Neuronal stem cell (in vitro differentiated cells): ENCODE measurements around the gene ARHGEF4.
A peak's percentile ranks its signal among the peaks of the same experiment; 100 is the strongest.

ENCODE experiments used
- DNase-seq: peaks from one replicate; pipeline ENCODE4 v3.0.0-alpha.2; 2013; ENCODE audit warnings: low spot score
- H2AFZ ChIP-seq: one replicate; pipeline ENCODE4 v1.6.1; 2013; ENCODE audit warnings: mild to moderate bottlenecking, low read length, inconsistent platforms
- H2AK5ac ChIP-seq: 2 replicates; pipeline ENCODE4 v1.6.1; 2013; ENCODE audit warnings: low read depth, mild to moderate bottlenecking, inconsistent platforms, low read length, moderate library complexity, mixed read lengths
- H2BK120ac ChIP-seq: 2 replicates; pipeline ENCODE4 v1.6.1; 2013; ENCODE audit warnings: low read depth, mild to moderate bottlenecking, inconsistent platforms, low read length, moderate library complexity, mixed read lengths
- H2BK12ac ChIP-seq: one replicate; pipeline ENCODE4 v1.6.1; 2013; ENCODE audit warnings: low read length, inconsistent platforms
- H2BK15ac ChIP-seq: 2 replicates; pipeline ENCODE4 v1.6.1; 2013; ENCODE audit warnings: mild to moderate bottlenecking, low read length, inconsistent platforms, mixed read lengths
- H2BK5ac ChIP-seq: one replicate; pipeline ENCODE4 v1.6.1; 2013; ENCODE audit warnings: inconsistent platforms, mild to moderate bottlenecking, low read length, moderate library complexity
- H3K14ac ChIP-seq: one replicate; pipeline ENCODE4 v1.6.1; 2013; ENCODE audit warnings: low read length, inconsistent platforms
- H3K18ac ChIP-seq: 2 replicates; pipeline ENCODE4 v1.6.1; 2013; ENCODE audit warnings: low read length, inconsistent platforms
- H3K23ac ChIP-seq: 2 replicates; pipeline ENCODE4 v1.6.1; 2013; ENCODE audit warnings: low read depth, mild to moderate bottlenecking, mixed read lengths, low read length, inconsistent platforms; ENCODE audit not compliant: poor library complexity
- H3K27ac ChIP-seq: replicated peaks from 3 replicates; pipeline ENCODE4 v1.5.1; 2013; ENCODE audit warnings: low read length, inconsistent platforms
- H3K27me3 ChIP-seq, 3 experiments: 2 replicates each; pipeline ENCODE4 v1.6.1; 2013; ENCODE audit warnings: low read length in 3 of 3, mild to moderate bottlenecking in 2 of 3, inconsistent platforms in 1 of 3, low read depth in 1 of 3, mixed read lengths in 1 of 3, moderate library complexity in 1 of 3; ENCODE audit not compliant: control insufficient read depth in 3 of 3, insufficient read depth in 3 of 3
- H3K36me3 ChIP-seq, 2 donors: replicated peaks in 1 of 2; 2 replicates each; pipeline ENCODE4 v1.6.1; 2013; ENCODE audit warnings: low read length in 2 of 2; ENCODE audit not compliant: control insufficient read depth in 2 of 2, insufficient read depth in 2 of 2
- H3K4ac ChIP-seq: 2 replicates; pipeline ENCODE4 v1.6.1; 2013; ENCODE audit warnings: inconsistent platforms, mild to moderate bottlenecking, low read length, moderate library complexity
- H3K4me1 ChIP-seq, 2 donors: 1 replicate in 1 of 2; 2 replicates in 1 of 2; pipeline ENCODE4 v1.6.1; 2013; ENCODE audit warnings: low read length in 2 of 2, low read depth in 1 of 2; ENCODE audit not compliant: control insufficient read depth in 2 of 2, insufficient read depth in 1 of 2
- H3K4me2 ChIP-seq: one replicate; pipeline ENCODE4 v1.6.1; 2013; ENCODE audit warnings: mild to moderate bottlenecking, low read length, inconsistent platforms; ENCODE audit not compliant: insufficient read depth, poor library complexity, severe bottlenecking
- H3K4me3 ChIP-seq, 2 donors: 2 replicates each; pipeline ENCODE4 v1.5.1; 2013; ENCODE audit warnings: low read length in 2 of 2, mild to moderate bottlenecking in 2 of 2, inconsistent platforms in 1 of 2, moderate library complexity in 1 of 2
- H3K79me1 ChIP-seq: one replicate; pipeline ENCODE4 v1.6.1; 2013; ENCODE audit warnings: low read depth, mild to moderate bottlenecking, inconsistent platforms, low read length, moderate library complexity
- H3K9ac ChIP-seq: one replicate; pipeline ENCODE4 v1.6.1; 2013; ENCODE audit warnings: mild to moderate bottlenecking, low read depth, low read length, inconsistent platforms; ENCODE audit not compliant: poor library complexity
- H3K9me3 ChIP-seq, 2 donors: replicated peaks in 1 of 2; 2 replicates each; pipeline versions ENCODE3 to v1.6.1; 2013; ENCODE audit warnings: low read length in 2 of 2, mild to moderate bottlenecking in 2 of 2, inconsistent platforms in 1 of 2, low read depth in 1 of 2, mixed read lengths in 1 of 2, moderate library complexity in 1 of 2; ENCODE audit not compliant: control insufficient read depth in 2 of 2, insufficient read depth in 1 of 2
- H4K8ac ChIP-seq: one replicate; pipeline ENCODE4 v1.6.1; 2013; ENCODE audit warnings: low read depth, mild to moderate bottlenecking, inconsistent platforms, low read length, moderate library complexity
- H4K91ac ChIP-seq: one replicate; pipeline ENCODE4 v1.6.1; 2013; ENCODE audit warnings: low read length, low read depth, mild to moderate bottlenecking, inconsistent platforms; ENCODE audit not compliant: poor library complexity
- WGBS, 2 donors: extraction: QIAGEN DNeasy Blood & Tissue Kit; methylation state at CpG; one replicate each; pipeline ENCODE4 v1.1.7; 2013; ENCODE audit warnings: missing lambda C conversion rate in 2 of 2, mixed read lengths in 1 of 2; ENCODE audit not compliant: insufficient read length in 2 of 2, insufficient replicate concordance in 1 of 2; ENCODE audit errors: extremely low coverage in 2 of 2; 5-methylcytosine and 5-hydroxymethylcytosine counted together

The ARHGEF4 gene

GRCh38 chr2:131043199-131044074, 206.7 kb downstream of the ARHGEF4 start:
- H3K9ac ChIP-seq: no peak overlapping the region
- no peak for DNase-seq
- no peak overlapping the region for H2BK12ac ChIP-seq
- H3K27ac ChIP-seq: no peak overlapping the region
- H3K4ac ChIP-seq: no peak overlapping the region
- H2BK120ac ChIP-seq: no peak overlapping the region
- H3K9me3 ChIP-seq: no peaks in the 10 kb centered on the region
- H2AK5ac ChIP-seq: no peak overlapping the region
- no peaks in the 10 kb centered on the region for H3K4me1 ChIP-seq
- WGBS, 2 donors: no CpG with 5 or more reads among the region's 18 CpGs
- H2BK15ac ChIP-seq: no peak overlapping the region
- H3K36me3 ChIP-seq: peaks cover 16 to 27% of the 10 kb centered on the region in 2 donors
- no peak overlapping the region for H2BK5ac ChIP-seq
- H3K27me3 ChIP-seq: no peaks in the 10 kb centered on the region
- peak overlapping the region; percentile 74 for H3K18ac ChIP-seq
- no peak overlapping the region for H3K14ac ChIP-seq
- no peak overlapping the region for H3K4me3 ChIP-seq
- H3K4me2 ChIP-seq: no peak overlapping the region
- no peaks in the 10 kb centered on the region for H3K79me1 ChIP-seq
- H3K23ac ChIP-seq: peak overlapping the region; percentile 92
- H4K91ac ChIP-seq: no peak overlapping the region
- H4K8ac ChIP-seq: no peak overlapping the region
- H2AFZ ChIP-seq: no peak overlapping the region

GRCh38 chr2:131044075-131044756, 207.5 kb downstream of the ARHGEF4 start:
- no peak overlapping the region for H3K4me2 ChIP-seq
- H2BK120ac ChIP-seq: no peak overlapping the region
- H2AK5ac ChIP-seq: peak overlapping the region; percentile 57
- WGBS, 2 donors: no CpG with 5 or more reads among the region's 24 CpGs
- no peak overlapping the region for H2BK5ac ChIP-seq
- no peak overlapping the region for H2BK12ac ChIP-seq
- DNase-seq: no peak
- H3K79me1 ChIP-seq: no peaks in the 10 kb centered on the region
- H3K9me3 ChIP-seq: no peaks in the 10 kb centered on the region
- peak overlapping the region in 1 of 2 donors; percentile 4 for H3K4me3 ChIP-seq
- no peaks in the 10 kb centered on the region for H3K4me1 ChIP-seq
- H3K4ac ChIP-seq: no peak overlapping the region
- H2BK15ac ChIP-seq: no peak overlapping the region
- H3K23ac ChIP-seq: peak overlapping the region; percentile 25
- no peak overlapping the region for H4K91ac ChIP-seq
- H3K27ac ChIP-seq: no peak overlapping the region
- H3K18ac ChIP-seq: no peak overlapping the region
- no peaks in the 10 kb centered on the region for H3K27me3 ChIP-seq
- no peak overlapping the region for H4K8ac ChIP-seq
- H2AFZ ChIP-seq: no peak overlapping the region
- H3K14ac ChIP-seq: no peak overlapping the region
- peaks cover 23 to 35% of the 10 kb centered on the region in 2 donors for H3K36me3 ChIP-seq
- H3K9ac ChIP-seq: no peak overlapping the region

- no peak for DNase-seq
- Histone ChIP-seq H3K23ac (no peak overlapping the region), H3K79me1 (no peaks in the 10 kb centered on the region), H2BK120ac (no peak overlapping the region), H2AK5ac (no peak overlapping the region), H3K36me3 (peaks cover 25 to 40% of the 10 kb centered on the region in 2 donors), H3K4me3 (no peak overlapping the region), H3K27me3 (no peaks in the 10 kb centered on the region), H2AFZ (no peak overlapping the region), H3K4me2 (no peak overlapping the region), H3K14ac (no peak overlapping the region), H3K4ac (no peak overlapping the region), H4K8ac (no peak overlapping the region), H2BK15ac (no peak overlapping the region), H3K4me1 (no peaks in the 10 kb centered on the region), H3K9me3 (no peaks in the 10 kb centered on the region), H2BK12ac (no peak overlapping the region), H2BK5ac (no peak overlapping the region), H4K91ac (no peak overlapping the region), H3K27ac (no peak overlapping the region), H3K9ac (no peak overlapping the region), H3K18ac (no peak overlapping the region)
- no CpG with 5 or more reads among the region's 11 CpGs for WGBS, 2 donors
Measured at GRCh38 chr2:131044757-131045150, 208.0 kb downstream of the ARHGEF4 start.
